ENCODE data around the gene E2F6. TPM values are rescaled to one million over a fixed set of nuclear protein-coding genes. Genes with fewer than 3 reads are reported as not detected.

Gene E2F6
- total and polyA plus RNA-seq, 2 experiments from 2014 or later: 13.8 to 23.1 TPM

- H3K36me3 ChIP-seq (replicated peaks; ENCODE audit: insufficient read depth, low read depth): no peaks in the 10 kb centered on the region
- H3K79me2 ChIP-seq: peaks cover 25% of the 10 kb centered on the region
Observed at GRCh38 chr2:11493282-11493681, 27.3 kb upstream of the E2F6 start.

GRCh38 chr2:11492720-11493119 lies 26.8 kb upstream of the E2F6 start:
- no peak for TF ChIP-seq CTCF (IDR thresholded peaks at IDR 0.05; ENCODE audit: poor library complexity)
- no peak for TF ChIP-seq EZH2 (IDR thresholded peaks at IDR 0.05; ENCODE audit: borderline replicate concordance)
- TF ChIP-seq EZH2phosphoT487 (IDR thresholded peaks at IDR 0.05; ENCODE audit: low read depth, severe bottlenecking, unreplicated experiment): no peak
- H3K36me3 ChIP-seq (replicated peaks; ENCODE audit: insufficient read depth, low read depth): no peaks in the 10 kb centered on the region
- H3K9me3 ChIP-seq (ENCODE audit: low read depth): no peaks in the 10 kb centered on the region
- H2AFZ ChIP-seq: no peak overlapping the region
- H3K4me3 ChIP-seq: no peak overlapping the region
- no peaks in the 10 kb centered on the region for H4K20me1 ChIP-seq (ENCODE audit: insufficient read depth, poor library complexity, severe bottlenecking)
- DNase-seq (ENCODE audit: low spot score): no peak
- no peaks in the 10 kb centered on the region for H3K9me2 ChIP-seq (replicated peaks; ENCODE audit: insufficient read depth)
- H3K27me3 ChIP-seq: no peaks in the 10 kb centered on the region
- 100% methylated on average over 1 of the region's 1 CpG for WGBS (ENCODE audit: low lambda C conversion rate, missing lambda C conversion rate)
- no peak overlapping the region for H3K4me2 ChIP-seq
- no peak overlapping the region for H3K27ac ChIP-seq
- peaks cover 30% of the 10 kb centered on the region for H3K79me2 ChIP-seq
- H3K4me1 ChIP-seq (ENCODE audit: insufficient read depth): no peaks in the 10 kb centered on the region

More at GRCh38 chr2:11493282-11493681, 27.3 kb upstream of the E2F6 start:
- Histone ChIP-seq H3K9me3 (ENCODE audit: low read depth) (no peaks in the 10 kb centered on the region), H4K20me1 (ENCODE audit: insufficient read depth, poor library complexity, severe bottlenecking) (no peaks in the 10 kb centered on the region), H3K9me2 (replicated peaks; ENCODE audit: insufficient read depth) (no peaks in the 10 kb centered on the region), H2AFZ (no peak overlapping the region), H3K27ac (no peak overlapping the region), H3K27me3 (no peaks in the 10 kb centered on the region), H3K4me3 (no peak overlapping the region), H3K4me1 (ENCODE audit: insufficient read depth) (peaks cover under 1% of the 10 kb centered on the region), H3K4me2 (no peak overlapping the region)
- WGBS (ENCODE audit: low lambda C conversion rate, missing lambda C conversion rate): over 99% methylated on average over 6 of the region's 6 CpGs
- no peak for DNase-seq (ENCODE audit: low spot score)
- TF ChIP-seq EZH2phosphoT487 (IDR thresholded peaks at IDR 0.05; ENCODE audit: low read depth, severe bottlenecking, unreplicated experiment) (no peak), CTCF (IDR thresholded peaks at IDR 0.05; ENCODE audit: poor library complexity) (no peak), EZH2 (IDR thresholded peaks at IDR 0.05; ENCODE audit: borderline replicate concordance) (no peak)

GRCh38 chr2:11492244-11492643 lies 26.3 kb upstream of the E2F6 start:
- Histone ChIP-seq H3K36me3 (replicated peaks; ENCODE audit: insufficient read depth, low read depth) (no peaks in the 10 kb centered on the region), H3K4me2 (no peak overlapping the region), H3K27me3 (no peaks in the 10 kb centered on the region), H3K9me2 (replicated peaks; ENCODE audit: insufficient read depth) (no peaks in the 10 kb centered on the region), H2AFZ (no peak overlapping the region), H4K20me1 (ENCODE audit: insufficient read depth, poor library complexity, severe bottlenecking) (no peaks in the 10 kb centered on the region), H3K9me3 (ENCODE audit: low read depth) (no peaks in the 10 kb centered on the region), H3K79me2 (peaks cover 33% of the 10 kb centered on the region), H3K4me1 (ENCODE audit: insufficient read depth) (no peaks in the 10 kb centered on the region), H3K4me3 (no peak overlapping the region), H3K27ac (no peak overlapping the region)
- WGBS (ENCODE audit: low lambda C conversion rate, missing lambda C conversion rate): 62% methylated on average over 3 of the region's 3 CpGs
- DNase-seq (ENCODE audit: low spot score): no peak
- TF ChIP-seq EZH2 (IDR thresholded peaks at IDR 0.05; ENCODE audit: borderline replicate concordance) (no peak), CTCF (IDR thresholded peaks at IDR 0.05; ENCODE audit: poor library complexity) (no peak), EZH2phosphoT487 (IDR thresholded peaks at IDR 0.05; ENCODE audit: low read depth, severe bottlenecking, unreplicated experiment) (no peak)
